ENCODE data around the gene LRP1B.

LRP1B gene

DNA sequence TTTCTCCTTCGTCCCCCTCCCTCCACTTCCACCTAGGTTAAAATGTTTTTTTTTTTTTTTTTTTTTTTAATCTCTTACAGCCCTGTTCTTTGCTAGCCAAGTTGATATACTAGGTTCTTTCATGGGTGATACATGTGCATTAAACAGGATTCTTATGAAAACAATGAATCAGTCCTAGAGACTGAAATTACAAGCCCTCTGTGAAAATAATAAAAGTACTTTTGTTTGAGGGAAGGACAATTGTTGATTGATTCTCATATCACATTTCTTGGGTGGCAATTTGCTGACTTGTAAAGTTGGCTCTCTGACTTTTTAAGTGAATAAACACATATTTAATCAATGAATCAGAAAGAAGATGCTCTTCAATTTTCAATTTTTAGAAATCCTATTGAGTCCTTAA, 639.9 kb downstream of the LRP1B start:
- no peak overlapping the region for H3K27ac ChIP-seq
- TF ChIP-seq, protein P1, sequence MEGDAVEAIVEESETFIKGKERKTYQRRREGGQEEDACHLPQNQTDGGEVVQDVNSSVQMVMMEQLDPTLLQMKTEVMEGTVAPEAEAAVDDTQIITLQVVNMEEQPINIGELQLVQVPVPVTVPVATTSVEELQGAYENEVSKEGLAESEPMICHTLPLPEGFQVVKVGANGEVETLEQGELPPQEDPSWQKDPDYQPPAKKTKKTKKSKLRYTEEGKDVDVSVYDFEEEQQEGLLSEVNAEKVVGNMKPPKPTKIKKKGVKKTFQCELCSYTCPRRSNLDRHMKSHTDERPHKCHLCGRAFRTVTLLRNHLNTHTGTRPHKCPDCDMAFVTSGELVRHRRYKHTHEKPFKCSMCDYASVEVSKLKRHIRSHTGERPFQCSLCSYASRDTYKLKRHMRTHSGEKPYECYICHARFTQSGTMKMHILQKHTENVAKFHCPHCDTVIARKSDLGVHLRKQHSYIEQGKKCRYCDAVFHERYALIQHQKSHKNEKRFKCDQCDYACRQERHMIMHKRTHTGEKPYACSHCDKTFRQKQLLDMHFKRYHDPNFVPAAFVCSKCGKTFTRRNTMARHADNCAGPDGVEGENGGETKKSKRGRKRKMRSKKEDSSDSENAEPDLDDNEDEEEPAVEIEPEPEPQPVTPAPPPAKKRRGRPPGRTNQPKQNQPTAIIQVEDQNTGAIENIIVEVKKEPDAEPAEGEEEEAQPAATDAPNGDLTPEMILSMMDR (IDR thresholded peaks at IDR 0.05) = no peak
- H3K27me3 ChIP-seq = no peaks in the 10 kb centered on the region
- H3K4me1 ChIP-seq (ENCODE audit: control insufficient read depth in 1 of 2, insufficient read depth in 1 of 2, low read depth in 1 of 2, low read length in 1 of 2) = no peaks in the 10 kb centered on the region
- no peaks in the 10 kb centered on the region for H3K36me3 ChIP-seq
- no peak overlapping the region for H3K4me3 ChIP-seq (ENCODE audit: low read depth in 1 of 2, low read length in 1 of 2)
- H3K9me3 ChIP-seq = no peaks in the 10 kb centered on the region

DNA sequence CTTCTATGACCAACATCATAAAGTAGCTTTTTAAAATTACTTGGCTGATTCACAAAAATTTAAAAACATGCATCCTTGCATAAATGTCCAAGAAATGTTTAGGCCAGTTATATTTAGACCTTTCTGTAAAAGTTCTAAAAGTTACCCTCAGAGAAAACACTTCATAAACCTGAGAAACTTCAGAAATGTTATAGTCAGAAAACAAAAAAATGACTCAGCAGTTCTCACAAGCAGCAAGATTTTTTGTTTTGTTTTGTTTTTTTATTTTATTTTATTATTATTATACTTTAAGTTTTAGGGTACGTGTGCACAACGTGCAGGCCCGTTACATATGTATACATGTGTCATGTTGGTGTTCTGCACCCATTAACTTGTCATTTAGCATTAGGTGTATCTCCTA, 648.1 kb downstream of the LRP1B start:
- TF ChIP-seq, protein P1 (IDR thresholded peaks at IDR 0.05) = no peak
- H3K36me3 ChIP-seq = no peaks in the 10 kb centered on the region
- H3K27me3 ChIP-seq = no peaks in the 10 kb centered on the region

DNA sequence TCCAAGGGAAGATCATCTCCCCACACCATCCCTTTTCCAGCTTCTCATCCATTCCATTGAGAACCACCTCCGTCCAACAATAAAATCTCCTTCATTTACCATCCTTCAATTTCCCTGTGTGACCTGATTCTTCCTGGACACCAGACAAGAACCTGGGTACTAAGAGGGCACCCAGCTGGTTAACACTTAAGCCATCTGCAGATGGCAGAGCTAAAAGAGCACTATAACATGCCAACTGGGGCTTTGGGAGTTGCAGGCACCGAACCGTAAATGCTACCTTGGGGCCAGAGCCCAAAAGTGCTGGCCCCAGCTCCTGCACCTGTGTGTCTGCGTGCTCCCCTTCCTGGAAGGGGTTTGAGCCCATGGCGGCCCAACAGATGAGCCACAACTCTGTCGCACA, 655.0 kb downstream of the LRP1B start:
- no peaks in the 10 kb centered on the region for H3K4me1 ChIP-seq (ENCODE audit: control insufficient read depth in 1 of 2, insufficient read depth in 1 of 2, low read depth in 1 of 2, low read length in 1 of 2)
- TF ChIP-seq, protein P1 (IDR thresholded peaks at IDR 0.05) = no peak
- H3K27me3 ChIP-seq = no peaks in the 10 kb centered on the region
- no peak overlapping the region for H3K27ac ChIP-seq
- H3K36me3 ChIP-seq = no peaks in the 10 kb centered on the region
- no peaks in the 10 kb centered on the region for H3K9me3 ChIP-seq
- H3K4me3 ChIP-seq (ENCODE audit: low read depth in 1 of 2, low read length in 1 of 2) = no peak overlapping the region

More for the DNA sequence above, 648.1 kb downstream of the LRP1B start:
- no peak overlapping the region for H3K4me3 ChIP-seq (ENCODE audit: low read depth in 1 of 2, low read length in 1 of 2)
- H3K9me3 ChIP-seq = no peaks in the 10 kb centered on the region
- no peaks in the 10 kb centered on the region for H3K4me1 ChIP-seq (ENCODE audit: control insufficient read depth in 1 of 2, insufficient read depth in 1 of 2, low read depth in 1 of 2, low read length in 1 of 2)
- no peak overlapping the region for H3K27ac ChIP-seq

DNA sequence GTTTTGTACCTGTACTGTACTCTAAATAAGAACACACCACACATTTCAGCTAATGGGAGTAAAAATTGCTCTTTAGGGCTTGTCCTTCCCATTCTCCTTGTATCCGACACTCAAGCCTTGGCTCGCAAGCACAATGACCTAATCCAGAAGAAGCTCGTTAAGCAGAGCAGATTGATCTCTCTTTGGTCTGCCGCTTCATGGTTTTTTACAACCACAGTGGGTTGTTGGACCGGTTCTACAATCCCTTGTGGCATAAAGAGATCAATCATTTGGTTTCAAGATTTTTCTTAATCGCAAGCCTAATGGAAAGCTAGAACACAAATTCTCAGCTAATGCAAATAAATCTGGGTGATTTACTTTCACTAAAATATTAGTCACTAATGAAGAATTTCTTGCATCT, 662.1 kb downstream of the LRP1B start:
- no peaks in the 10 kb centered on the region for H3K27me3 ChIP-seq
- no peaks in the 10 kb centered on the region for H3K9me3 ChIP-seq
- TF ChIP-seq, protein P1 (IDR thresholded peaks at IDR 0.05) = no peak
- H3K36me3 ChIP-seq = no peaks in the 10 kb centered on the region
- no peaks in the 10 kb centered on the region for H3K4me1 ChIP-seq (ENCODE audit: control insufficient read depth in 1 of 2, insufficient read depth in 1 of 2, low read depth in 1 of 2, low read length in 1 of 2)
- H3K27ac ChIP-seq = no peak overlapping the region
- no peak overlapping the region for H3K4me3 ChIP-seq (ENCODE audit: low read depth in 1 of 2, low read length in 1 of 2)

DNA sequence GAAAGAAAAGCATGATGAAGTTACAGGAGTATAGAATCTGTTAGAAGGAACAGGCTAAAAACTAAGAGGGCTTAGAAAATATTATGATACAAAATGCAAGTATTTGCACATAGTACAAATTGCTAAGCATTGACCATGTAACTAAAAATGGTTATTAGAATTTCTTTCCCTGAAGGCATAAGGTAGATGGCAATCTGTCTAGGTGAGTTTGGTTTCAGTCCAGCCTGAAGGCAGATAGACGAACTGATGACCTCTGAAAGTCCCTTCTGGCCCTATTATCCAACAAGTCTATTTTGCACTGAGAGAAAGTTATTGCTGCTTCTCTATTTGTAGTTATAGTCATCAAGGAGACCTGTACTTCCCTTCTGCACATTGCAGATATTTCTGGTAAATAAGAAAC, 663.5 kb downstream of the LRP1B start:
- Histone ChIP-seq H3K9me3 (no peaks in the 10 kb centered on the region), H3K27me3 (no peaks in the 10 kb centered on the region), H3K36me3 (no peaks in the 10 kb centered on the region), H3K27ac (no peak overlapping the region), H3K4me1 (ENCODE audit: control insufficient read depth in 1 of 2, insufficient read depth in 1 of 2, low read depth in 1 of 2, low read length in 1 of 2) (no peaks in the 10 kb centered on the region), H3K4me3 (ENCODE audit: low read depth in 1 of 2, low read length in 1 of 2) (no peak overlapping the region)
- TF ChIP-seq, protein P1 (IDR thresholded peaks at IDR 0.05) = no peak

DNA sequence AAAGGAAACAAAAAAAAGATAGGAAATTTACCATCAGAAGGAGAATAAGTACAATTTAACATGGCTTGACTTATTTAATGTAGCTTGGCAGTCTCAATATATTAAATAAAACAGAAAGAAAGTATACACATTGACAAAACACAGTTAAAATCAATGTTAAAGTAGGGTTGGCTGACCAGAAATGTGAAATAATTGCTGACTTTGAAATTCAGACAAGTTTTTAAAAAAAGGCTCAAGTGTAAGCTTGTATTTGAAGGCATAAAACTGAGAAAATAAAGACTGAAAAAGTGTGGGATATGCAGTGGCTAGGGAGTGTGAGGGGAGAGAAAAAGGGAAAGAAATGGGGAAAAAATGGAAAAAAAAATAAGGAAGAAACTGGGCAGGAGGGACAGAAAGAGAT, 665.8 kb downstream of the LRP1B start:
- Histone ChIP-seq H3K27me3 (no peaks in the 10 kb centered on the region), H3K27ac (no peak overlapping the region), H3K4me3 (ENCODE audit: low read depth in 1 of 2, low read length in 1 of 2) (no peak overlapping the region), H3K4me1 (ENCODE audit: control insufficient read depth in 1 of 2, insufficient read depth in 1 of 2, low read depth in 1 of 2, low read length in 1 of 2) (no peaks in the 10 kb centered on the region), H3K36me3 (no peaks in the 10 kb centered on the region), H3K9me3 (no peaks in the 10 kb centered on the region)
- TF ChIP-seq, protein P1 (IDR thresholded peaks at IDR 0.05) = no peak

Data from neutrophil (primary cell).